WI38 (cell line): ENCODE measurements around the gene NUDT2.

Source experiments
- H3K4me3 ChIP-seq: 2 replicates; pipeline ENCODE4 v1.5.1; 2011; ENCODE audit warnings: low read depth, mild to moderate bottlenecking, control low read depth, low read length
- TF ChIP-seq, protein P1 (sequence below): IDR thresholded peaks from 2 replicates; pipeline ENCODE4 v1.5.1; 2012; ENCODE audit warnings: low read depth, mild to moderate bottlenecking, control low read depth, low read length

Gene NUDT2

GRCh38 chr9:34310215-34310614, 19.2 kb upstream of the NUDT2 start:
- TF ChIP-seq, protein P1, sequence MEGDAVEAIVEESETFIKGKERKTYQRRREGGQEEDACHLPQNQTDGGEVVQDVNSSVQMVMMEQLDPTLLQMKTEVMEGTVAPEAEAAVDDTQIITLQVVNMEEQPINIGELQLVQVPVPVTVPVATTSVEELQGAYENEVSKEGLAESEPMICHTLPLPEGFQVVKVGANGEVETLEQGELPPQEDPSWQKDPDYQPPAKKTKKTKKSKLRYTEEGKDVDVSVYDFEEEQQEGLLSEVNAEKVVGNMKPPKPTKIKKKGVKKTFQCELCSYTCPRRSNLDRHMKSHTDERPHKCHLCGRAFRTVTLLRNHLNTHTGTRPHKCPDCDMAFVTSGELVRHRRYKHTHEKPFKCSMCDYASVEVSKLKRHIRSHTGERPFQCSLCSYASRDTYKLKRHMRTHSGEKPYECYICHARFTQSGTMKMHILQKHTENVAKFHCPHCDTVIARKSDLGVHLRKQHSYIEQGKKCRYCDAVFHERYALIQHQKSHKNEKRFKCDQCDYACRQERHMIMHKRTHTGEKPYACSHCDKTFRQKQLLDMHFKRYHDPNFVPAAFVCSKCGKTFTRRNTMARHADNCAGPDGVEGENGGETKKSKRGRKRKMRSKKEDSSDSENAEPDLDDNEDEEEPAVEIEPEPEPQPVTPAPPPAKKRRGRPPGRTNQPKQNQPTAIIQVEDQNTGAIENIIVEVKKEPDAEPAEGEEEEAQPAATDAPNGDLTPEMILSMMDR = no peak
- no peak overlapping the region for H3K4me3 ChIP-seq

DNA sequence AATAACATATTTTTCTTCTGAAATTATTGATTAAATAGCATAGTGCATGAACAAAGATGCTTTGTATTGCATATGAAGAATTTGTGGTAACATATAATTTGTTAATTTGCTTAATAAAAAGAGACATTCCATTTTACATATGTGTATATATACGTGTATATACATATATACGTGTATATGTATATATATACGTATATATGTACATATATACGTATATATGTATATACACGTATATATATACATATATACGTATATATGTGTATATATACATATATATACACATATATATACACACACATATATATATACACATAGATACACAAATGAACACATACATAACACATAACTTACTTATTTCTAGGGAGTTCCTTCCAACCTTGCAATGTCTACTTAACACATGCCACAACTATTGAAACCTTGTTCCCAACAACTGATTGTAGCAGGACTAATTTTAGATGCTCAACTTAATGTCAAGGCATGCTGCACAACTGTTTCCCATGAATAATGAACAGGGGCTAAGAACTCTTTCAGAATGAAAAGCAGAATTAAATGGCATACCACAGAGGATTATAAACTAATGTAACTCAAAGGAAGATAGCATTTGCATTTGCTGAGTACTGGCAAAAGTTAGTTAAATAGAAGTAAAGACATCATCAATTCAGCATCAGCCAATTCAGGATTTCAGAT, 17.7 kb upstream of the NUDT2 start:
- TF ChIP-seq, protein P1 = no peak
- H3K4me3 ChIP-seq = no peak overlapping the region

- no peak overlapping the region for H3K4me3 ChIP-seq
- TF ChIP-seq, protein P1 = no peak
Observed at GRCh38 chr9:34317436-34317835, 11.9 kb upstream of the NUDT2 start.

GRCh38 chr9:34318163-34318790, 11.1 kb upstream of the NUDT2 start:
- TF ChIP-seq, protein P1 = no peak
- no peak overlapping the region for H3K4me3 ChIP-seq

DNA sequence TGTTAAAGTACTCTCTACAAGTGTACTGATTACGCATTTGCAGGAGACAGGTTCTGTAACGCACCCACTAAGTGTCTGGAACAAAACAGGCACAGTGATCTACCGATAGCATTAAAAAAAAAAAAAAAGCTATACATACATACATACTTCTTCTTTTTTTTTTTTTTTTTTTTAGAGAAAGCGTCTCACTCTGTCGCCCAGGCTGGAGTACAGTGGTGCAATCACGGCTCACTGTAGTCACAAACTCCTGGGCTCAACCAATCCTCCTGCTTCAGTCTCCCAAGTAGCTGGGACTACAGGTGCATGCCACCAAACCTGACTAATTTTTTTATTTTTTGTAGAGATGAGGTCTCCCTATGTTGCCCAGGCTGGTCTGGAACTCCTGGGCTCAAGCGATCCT, 7.9 kb upstream of the NUDT2 start:
- no peak overlapping the region for H3K4me3 ChIP-seq
- TF ChIP-seq, protein P1 = no peak

GRCh38 chr9:34322899-34323591, 6.3 kb upstream of the NUDT2 start:
- no peak overlapping the region for H3K4me3 ChIP-seq
- TF ChIP-seq, protein P1 = no peak

- TF ChIP-seq, protein P1 = no peak
- H3K4me3 ChIP-seq = no peak overlapping the region
Observed at GRCh38 chr9:34326690-34327089, 2.7 kb upstream of the NUDT2 start.
